OCI-LY3 (cell line): Measurements from ENCODE around the gene TSPAN19.

Source experiments
- CTCF ChIP-seq: fragments of 200-600, 300-600 bp; sonication (generic); IDR thresholded peaks from 2 replicates; pipeline ENCODE4 v1.5.1; 2014; ENCODE audit warnings: antibody characterized with exemption, low read length, low read depth
- EZH2phosphoT487 ChIP-seq: fragments of 200-600 bp; shearing (Covaris generic); IDR thresholded peaks from 2 replicates; pipeline ENCODE4 v1.6.1; 2018; ENCODE audit warnings: antibody characterized with exemption, mixed run types, low read depth

DNA sequence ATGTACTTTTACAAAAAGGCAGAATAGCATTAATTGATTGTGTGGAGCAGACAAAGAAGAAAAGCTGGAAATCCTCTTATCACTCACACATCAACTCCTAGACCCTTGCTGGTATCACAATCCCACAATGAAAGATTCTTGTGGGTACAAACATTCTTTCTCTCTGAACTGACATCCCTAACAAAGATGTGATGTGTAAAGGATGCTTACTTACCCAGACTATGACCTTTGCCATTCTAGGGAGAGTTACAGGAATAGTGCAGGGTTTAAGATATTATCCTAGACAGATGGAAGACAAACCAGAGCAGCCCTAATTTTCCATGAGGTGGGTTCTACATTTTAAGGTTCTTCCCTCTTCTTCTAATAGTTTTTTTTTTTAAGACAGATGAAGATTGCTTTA lies 63.1 kb downstream of the TSPAN19 start:
- TF ChIP-seq CTCF (no peak), EZH2phosphoT487 (no peak)
